Measurements from ENCODE around the gene DOCK4.

Gene DOCK4

GRCh38 chr7:111676811-111677210 is 529.4 kb downstream of the DOCK4 start:
- DNase-seq (ENCODE audit: low read depth) = no peak
